ENCODE results near the gene LARP6.
"Not testable (repeated sequence)": the region's sequence is repeated elsewhere in the genome, so short reads cannot be mapped to it uniquely, and the experiment has no call there.

Gene LARP6

DNA sequence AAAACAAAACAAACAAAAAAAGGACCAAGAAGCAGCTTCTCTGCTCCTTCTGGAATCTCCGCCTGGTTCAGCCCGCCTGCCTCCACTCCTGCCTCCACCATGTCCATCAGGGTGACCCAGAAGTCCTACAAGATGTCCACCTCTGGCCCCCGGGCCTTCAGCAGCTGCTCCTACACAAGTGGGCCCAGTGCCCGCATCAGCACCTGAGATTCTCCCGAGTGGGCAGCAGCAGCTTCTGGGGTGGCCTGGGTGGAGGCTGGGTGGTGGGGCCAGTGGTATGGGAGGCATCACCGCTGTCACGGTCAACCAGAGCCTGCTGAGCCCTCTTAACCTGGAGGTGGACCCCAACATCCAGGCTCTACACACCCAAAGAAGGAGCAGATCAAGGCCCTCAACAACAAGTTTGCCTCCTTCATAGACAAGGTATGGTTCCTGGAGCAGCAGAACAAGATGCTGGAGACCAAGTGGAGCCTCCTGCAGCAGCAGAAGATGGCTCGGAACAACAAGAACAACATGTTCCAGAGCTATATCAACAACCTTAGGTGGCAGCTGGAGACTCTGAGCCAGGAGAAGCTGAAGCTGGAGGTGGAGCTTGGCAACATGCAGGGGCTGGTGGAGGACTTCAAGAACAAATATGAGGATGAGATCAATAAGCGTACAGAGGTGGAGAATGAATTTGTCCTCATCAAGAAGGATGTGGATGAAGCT lies 4.8 kb upstream of the LARP6 start:
- not testable (repeated sequence) for DNase-seq

DNA sequence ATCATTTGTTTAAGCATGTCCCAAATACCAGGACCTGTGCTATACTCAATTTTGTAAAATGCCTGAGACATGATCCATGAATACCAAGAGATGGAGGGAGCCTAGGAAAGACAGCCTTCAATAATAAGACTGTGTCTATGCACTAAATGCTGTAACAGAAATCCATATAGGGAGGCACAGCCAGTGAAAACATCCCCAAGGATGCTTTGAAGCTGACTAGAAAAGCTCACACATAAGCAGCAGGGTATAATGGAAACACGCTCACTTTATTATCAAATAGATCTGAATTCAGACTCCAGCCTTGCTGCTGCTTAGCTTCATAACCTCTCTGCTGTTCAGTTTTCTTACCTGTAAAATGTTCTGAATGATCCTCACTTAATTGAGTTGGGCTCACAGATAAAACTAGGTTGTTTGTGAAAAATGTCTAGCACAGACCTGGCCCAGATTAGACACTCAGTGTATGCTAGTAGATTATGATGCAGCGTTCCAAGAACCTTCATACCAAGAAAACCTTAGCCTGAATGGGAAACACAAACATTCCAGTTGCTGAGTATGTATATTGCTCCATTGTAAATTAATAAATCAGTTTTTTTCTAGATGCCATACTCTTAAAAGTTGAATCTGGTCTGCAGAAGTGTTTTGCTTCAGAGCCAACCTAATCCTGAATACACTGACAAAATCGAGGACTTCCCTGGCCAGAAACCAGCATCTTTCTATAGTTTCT lies 3.8 kb upstream of the LARP6 start:
- DNase-seq: no peak

DNA sequence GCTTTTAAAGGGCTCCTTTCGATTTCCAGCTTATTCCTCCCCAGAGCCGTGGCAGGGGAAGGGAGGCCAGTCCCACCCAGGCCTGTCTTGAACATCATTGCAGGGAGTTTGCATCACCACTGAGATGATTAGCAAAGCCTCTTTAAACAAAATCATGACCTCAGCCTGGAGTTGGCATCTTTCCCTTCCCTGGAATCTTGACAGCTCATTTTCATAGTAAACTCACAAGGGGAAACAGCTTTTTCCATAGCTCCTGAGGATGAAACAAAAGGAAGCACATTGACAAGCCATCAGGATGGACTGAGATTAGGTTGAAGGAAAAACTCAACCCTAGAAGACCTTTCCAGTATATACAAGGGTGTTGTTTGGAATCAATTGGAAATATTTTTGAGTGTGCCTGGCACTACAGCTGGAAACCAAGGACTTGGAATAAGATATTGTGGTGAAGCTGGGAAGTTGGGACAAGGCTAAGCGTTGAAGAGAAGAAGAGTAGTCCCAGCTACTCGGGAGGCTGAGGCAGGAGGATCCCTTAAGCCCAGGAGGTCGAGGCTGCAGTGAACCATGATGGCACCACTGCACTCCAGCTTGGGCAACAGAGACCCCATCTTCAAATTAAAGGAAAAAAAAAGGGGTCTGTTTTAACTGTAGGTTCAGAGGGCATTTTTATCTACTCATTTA lies 3.1 kb upstream of the LARP6 start:
- no peak for DNase-seq

DNA sequence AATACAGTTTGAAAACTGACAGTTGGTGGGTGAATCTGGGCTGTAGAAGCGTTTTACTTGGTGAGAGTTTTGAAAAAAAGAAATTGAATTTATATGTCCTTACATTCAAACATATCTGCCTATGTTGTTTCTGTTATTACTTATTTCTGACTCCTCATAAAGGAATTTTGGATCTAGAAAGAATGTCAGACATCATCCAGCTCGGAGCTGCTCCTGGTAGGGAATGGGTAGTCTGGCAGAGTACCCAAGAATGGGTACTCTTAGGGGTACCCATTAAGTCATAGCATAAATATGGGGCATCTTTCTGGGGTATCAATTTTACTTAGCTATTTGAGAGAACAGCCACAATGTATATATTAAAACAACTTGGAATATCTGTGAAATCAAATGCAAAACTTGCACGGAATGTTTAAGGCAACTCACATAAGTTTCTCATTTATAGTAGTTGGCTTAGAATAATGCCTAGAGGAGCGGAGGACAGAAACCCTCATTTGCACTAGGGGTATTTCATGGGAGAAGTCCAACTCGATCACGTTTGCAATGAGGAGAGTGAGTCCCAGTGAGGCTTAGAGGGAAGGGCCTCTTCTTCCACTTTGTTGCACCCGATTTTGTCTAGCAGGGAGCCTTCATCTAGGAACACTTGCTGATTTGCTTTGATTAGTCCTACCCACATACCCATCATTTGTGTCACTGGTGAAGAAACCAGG lies 2.4 kb upstream of the LARP6 start:
- DNase-seq: no peak

DNA sequence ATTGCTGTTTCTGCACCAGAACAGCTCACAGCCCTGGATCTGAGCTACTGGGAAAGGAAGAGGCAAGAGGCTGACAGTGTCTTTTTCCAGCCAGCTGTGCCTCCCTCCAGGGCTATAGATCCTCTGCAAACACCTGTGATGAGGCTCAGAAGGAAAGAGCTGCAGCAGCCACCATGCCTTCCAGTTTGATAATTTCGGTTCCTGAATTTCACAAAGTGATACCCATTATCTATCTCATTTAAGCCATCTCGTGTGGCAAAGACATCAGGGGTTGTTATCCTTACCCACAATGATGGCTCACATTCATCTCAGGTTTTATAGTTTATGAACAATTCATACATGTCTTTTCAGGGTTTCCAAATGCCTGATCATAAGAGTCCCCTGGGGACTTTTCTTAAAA lies 1.8 kb upstream of the LARP6 start:
- DNase-seq: no peak

DNA sequence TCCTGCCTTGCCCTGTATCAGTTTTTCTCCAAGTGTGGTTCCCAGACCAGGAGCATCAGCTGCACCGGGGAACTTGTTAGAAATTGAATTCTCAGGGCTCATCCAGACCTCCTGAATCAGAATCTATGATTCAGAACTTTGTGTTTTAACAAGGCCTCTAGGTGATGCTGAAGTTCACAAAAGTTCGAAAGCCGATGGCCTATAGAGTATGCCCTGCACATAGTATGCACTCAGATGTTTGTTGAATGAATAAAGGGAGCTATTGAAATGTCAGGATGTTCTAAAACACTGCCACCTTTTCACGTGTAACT lies 664 bp upstream of the LARP6 start:
- no peak for DNase-seq

DNA sequence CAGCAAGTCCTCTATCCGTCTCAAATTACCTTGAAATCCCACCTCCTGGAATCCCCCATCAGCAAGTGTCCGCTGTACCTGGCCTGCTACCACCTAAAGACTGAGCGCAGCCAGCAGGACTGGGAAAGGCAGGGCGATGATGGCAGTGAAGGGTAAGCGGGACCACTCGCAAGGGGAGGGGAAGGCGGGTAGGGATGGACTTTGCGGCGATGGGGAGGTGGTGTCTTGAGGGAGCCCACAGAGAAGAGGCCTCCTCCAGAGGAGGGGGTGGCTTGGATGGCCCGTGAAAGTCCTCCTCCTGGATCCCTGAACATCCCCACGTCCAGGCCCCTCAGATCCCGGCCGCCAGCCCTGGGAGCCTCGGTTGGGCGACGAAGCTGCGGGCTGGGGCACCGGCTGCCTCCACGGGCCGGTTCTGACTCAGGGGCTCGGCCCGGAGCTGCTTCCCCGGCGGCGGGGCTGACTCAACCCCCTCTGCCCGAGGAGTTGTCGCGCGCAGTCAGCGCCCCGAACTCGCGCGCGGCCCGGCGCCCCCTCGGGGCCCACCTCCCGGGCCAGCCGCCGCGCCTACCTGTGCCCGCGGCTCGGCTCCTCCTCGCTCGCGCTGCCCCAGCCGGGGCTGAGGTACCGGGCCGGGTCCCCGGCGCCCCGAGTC lies 512 bp downstream of the LARP6 start:
- no peak for DNase-seq

DNA sequence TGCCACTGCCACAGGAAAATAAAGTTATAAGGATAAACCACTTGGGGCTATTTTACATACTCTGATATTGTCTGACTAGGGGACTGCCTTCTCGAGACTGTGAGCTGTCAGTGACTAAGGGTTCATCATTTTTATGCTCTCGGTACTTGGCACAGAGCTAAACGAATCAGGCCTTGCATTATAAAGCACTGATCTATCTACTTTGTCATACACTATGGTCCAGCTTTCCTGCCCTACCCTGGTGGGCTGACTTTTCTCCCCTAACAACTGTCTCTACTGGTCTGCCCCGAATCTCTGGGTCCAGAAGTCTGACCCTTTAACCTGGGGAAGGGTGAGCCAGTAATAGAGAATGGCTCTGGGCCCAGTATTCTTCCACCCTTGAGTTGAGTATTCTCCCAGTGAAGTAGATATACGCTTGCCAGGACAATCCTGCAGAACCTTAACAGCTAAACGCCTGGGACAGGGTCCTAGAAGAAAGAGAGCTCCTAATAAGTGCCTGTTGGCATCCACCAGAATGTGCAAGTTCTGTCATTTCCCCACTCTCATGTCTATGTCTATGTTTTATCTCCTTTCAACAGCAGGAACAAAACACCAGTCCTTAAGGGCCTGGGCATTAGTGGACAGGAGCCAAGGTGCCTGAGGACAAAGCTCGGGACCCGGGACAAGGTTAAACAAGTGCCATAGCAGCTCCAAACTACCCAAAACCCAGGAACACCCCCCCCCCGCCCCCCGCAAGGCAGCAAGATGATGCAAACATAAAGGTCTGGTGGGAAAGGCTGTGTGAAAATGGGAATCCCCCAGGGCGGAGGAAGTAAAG lies 1.2 kb downstream of the LARP6 start:
- DNase-seq: no peak

DNA sequence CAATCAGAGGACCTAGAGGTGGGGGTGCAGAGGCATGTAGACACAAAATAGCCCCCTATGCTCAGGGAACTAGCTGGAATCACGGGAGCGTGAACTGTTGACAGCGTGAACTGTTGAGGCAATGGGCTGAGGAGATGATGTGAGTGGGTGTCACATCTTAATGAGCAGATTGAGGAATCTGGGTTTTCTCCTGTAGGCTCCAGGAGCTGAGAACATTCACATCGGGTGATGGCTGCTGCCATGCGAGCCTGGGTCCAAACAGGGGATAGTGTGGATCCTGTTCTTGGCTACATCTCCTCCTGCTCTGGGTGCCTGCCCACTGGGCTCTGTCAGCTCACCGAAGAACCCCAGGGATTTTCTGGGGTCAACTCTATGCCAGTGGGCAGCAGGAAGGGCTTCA lies 2.1 kb downstream of the LARP6 start:
- no peak for DNase-seq

DNA sequence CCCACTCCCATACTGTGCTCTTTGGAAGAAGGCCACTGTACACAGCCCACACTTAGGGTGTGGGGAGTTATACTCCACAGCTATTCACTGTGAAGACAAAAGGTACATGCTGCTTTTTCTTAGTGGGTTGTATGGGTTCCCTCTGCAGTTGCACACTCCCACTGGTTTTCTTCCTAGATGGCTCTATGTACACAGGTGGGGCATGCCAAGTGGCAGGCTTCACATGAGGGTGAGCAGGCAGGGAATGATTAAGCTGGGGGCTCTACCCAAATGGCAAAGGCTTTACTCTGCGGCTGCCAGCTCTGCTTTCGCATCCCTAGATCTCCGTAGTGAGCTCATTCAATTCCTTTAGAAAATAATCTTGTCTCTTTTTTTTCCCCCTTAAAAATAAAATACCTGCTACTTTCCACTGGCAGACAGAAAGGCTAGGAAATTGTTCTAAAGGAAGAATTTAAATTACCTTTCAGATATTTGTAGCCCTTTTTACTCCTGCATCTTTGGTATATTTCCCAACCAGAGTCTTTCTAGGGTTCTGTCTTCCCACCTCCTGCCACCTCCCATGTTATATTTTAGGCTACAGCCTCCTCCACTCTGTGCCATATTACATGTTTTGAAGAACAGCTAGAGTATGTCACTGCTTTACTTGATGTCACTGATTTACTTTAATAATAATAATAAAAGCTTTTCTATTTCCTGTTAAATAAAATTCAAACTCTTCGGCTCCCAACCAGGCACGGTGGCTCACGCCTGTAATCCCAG lies 8.2 kb downstream of the LARP6 start:
- no peak for DNase-seq

DNA sequence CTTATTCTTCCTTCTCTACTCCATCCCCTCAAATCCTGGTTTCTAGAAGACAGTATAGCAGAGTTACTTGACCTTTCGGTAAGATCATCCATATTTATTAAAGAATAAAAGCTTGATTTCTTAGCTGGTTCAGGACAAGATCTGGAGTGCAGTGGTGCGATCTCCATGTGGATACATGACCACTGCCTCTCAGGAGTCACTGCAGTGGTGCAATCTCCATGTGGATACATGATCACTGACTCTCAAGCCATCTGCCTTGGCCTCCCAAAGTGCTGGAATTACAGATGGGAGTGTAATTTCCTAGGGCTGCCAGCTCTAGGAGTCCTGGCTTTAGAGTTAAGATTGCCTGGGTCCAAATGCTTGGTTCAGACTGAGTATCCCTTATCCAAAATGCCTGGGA lies 16.5 kb downstream of the LARP6 start:
- DNase-seq: no peak

DNA sequence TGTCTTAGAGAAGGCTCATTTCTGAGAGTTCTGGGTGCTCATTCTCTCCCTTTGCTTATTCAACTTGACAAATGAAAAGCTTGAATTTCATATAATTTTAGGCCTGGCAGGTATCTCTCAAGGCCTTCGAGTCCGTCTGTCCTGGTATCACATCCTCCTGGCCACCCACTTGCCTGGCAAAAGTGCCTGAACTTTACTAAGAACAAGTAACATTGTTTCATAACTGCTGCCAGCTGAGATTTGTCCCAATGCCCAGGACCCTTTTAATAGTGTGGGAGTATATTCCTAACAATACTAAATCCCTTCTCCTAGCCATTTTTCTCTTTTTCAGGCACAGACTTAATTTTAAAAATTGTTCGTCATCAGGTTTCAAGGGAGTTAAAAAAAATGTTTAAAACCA lies 18.1 kb downstream of the LARP6 start:
- DNase-seq: no peak

DNA sequence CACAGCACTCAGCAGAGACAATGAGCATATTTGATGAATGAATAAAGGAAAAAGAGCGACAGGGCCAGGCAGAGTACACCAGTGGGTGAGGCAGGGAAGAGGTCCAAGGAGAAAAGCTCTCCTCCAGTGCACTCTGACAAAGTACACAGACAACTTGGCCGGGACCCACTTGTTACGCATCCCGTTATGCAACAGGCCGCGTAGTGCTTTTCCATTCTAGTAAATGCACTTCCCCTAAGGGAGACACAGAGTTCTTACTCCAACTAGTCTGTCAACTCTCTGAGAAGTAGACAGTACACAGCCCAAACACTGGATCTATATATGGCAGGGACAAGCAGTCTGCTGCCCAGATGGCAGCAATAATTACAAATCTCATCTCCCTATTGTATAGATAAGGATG lies 18.5 kb downstream of the LARP6 start:
- no peak for DNase-seq

DNA sequence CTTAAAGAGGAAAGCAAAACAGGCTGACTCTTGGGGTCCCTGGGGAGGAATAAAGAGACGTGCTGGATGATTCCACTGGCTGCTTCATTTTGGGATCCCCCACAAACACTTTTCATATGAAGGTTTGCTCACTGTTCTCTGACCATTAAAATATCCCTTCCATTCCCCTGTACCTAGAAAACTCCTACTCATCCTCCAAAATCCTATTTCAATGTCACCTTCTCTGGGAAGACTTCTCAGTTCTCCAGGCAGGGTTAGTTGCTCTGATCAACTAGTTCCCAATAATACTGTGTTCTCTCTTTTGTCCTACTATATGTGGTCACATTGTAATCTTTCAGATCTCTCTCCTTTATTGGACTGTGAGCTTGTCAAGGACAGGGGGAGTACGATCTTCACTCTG lies 19.0 kb downstream of the LARP6 start:
- DNase-seq: no peak

DNA sequence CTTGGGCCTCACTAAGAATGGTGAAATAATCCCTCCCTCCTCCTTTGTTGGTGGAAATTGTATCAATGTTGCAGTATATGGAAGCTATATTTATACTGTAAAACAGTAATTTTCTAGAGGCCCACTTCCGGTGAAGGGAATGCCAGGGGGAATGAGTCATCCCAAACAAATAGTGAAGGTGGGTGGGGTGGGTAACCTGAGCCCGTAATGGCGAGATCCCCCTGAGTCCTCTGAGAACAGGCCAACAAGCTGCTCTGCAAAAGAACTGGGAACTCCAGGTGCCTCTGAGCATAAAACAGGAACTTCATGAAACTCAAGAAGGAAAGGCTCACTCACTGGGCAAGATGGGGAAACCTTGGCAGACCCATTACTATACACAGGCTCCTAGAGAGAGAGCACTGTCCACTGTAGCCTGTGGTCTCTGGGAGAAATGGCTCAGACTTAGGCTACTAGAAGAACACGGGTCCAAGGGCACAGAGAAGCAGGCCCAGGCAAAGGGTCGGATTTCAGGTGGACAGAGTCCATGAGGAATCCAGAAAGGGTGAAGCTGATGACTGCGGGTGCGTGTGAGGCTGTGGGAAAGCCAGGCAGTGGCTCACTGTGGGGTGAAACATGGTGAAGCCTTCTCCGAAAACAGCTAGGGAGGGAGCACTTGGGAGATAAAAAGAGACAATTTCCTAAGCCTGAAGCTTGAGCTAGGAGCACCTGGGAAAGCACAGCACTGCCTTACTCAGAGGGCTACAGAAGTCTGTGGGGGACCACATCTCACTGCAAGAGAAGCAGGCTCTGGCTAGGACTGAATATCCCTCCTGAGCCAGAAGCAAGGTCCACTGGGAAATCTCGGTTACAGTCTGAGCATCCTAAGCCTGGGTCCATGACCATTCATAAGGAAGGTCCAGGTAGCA lies 19.8 kb downstream of the LARP6 start:
- DNase-seq: no peak

DNA sequence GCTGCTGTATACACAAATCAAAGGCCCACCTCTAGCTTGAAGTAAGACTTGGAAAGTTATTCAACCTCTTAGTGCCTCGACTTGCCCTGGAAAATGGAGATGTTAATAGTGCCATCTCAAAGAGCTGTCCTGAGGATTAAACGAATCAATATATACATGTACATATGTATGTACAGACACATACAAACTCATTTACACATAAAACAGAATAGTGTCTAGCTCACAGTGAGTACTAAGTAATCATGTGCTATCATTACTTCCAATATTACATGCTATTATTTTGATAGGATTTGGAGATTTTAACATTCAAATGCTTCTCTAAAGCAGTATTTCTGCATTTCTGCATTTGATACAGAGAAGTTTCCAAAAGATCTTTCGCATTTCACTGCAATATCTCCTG lies 20.5 kb downstream of the LARP6 start:
- DNase-seq: no peak

DNA sequence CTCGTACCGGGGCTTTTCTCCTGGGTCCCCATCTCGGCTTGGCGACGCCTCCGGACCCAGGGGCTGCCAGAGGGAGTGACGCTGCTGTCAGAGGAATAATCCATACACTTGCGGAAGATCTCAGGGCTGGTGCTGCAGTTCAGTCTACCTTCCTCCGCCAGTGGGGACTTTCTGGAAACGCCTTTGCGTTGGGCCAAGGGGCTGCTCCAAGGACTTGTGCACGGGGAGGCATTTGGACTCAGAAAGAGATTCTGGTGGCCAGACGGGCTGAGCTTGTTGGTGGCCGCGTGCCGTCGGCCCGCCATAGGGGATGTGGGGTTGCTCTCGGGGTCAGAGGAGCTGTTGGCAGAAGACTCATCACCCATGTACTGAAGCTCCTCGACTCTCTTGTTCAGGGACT lies 21.8 kb downstream of the LARP6 start:
- DNase-seq: no peak

DNA sequence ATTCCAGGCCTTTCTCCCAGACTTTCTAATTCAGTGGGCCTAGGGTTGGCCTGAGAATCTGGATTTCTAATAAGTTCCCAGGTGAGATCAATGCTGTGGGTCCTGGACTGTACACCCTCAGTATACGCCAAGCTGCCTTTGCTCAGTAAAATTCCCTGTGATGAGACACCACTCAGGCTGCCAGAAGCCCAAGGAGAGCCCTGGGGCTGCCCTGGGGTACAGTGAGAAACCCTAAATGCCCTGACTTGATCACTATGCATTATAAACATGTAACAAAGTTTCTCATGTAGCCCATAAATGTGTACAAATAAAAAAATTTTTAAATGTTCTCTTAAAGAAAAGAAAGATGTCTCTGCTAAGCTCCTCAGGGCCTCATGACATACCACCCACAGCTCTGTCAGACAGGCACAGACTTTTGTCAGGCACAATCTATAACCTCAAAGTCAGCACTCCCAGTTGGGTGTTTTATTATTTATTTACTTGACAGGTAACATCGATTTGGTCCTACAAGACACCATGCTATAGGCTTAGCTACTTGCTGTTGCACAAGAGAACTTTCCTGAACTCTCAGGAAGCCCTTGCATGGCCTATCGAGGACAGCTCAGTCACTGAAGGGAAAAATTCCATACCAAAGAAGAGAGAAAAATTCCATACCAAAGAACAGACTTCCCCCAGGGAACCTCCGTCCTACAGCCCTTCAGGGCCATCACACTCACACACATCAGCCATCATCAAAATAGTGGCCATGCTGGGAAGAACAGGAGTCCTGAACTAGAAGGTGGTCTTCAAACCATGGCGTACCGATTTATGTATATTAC lies 22.7 kb downstream of the LARP6 start:
- DNase-seq: no peak

DNA sequence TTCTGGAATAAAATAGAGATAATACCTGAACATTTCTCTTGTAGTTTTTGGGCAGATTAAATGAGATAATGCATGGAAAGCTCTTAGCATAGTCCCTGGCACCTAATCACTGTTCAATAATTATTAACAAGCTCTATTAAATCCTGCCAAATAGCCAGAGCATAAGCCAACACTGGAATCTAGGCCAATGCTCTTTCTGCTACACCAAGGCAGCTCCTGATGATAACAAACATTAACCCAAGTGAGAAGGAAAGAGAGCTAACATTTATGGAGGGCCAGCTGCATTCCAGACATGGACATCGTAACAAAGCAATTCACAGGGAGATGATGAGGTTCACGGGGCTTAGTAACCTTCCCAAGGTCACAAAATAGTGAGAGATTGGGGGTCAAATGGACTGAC lies 23.3 kb downstream of the LARP6 start:
- no peak for DNase-seq

Measured in CD4-positive, alpha-beta T cell treated with Interferon gamma for 1 hour (primary cell).